Measurements from ENCODE around the gene DYRK1A.

- no peak for TF ChIP-seq CTCF (IDR thresholded peaks at IDR 0.05)
- no peak for TF ChIP-seq EZH2 (IDR thresholded peaks at IDR 0.05)
Observed at GRCh38 chr21:37429356-37429755, 62.8 kb downstream of the DYRK1A start.

Data from neural progenitor cell (in vitro differentiated cells).